Body of pancreas (tissue), 4 donors: ENCODE data around the gene CFAP61. TPM values are rescaled to one million over a fixed set of nuclear protein-coding genes. Genes with fewer than 3 reads are reported as not detected.

Experiments
- ATAC-seq: fragments of 150-250 bp; one replicate; pipeline ENCODE4 v1.9.1; 2016
- DNase-seq, 4 donors: peaks; one replicate each; pipeline ENCODE4 v3.0.0-alpha.2; 2019
- H3K27ac ChIP-seq, 4 donors: fragments of 200-600 bp; sonication (generic); 1 replicate in 3 of 4; 2 replicates in 1 of 4; pipeline versions ENCODE4 v1.5.1 to v1.6.1; 2016 to 2019; ENCODE audit warnings: mild to moderate bottlenecking in 1 of 4, mixed read lengths in 1 of 4, moderate library complexity in 1 of 4
- H3K27me3 ChIP-seq, 2 donors: fragments of 200-600 bp; sonication (generic); one replicate each; pipeline ENCODE4 v1.6.0; 2016; ENCODE audit warnings: mild to moderate bottlenecking in 1 of 2
- H3K36me3 ChIP-seq, 2 donors: fragments of 200-600 bp; sonication (generic); replicated peaks in 1 of 2; 2 replicates each; pipeline ENCODE4 v1.5.1; 2016; ENCODE audit warnings: low read depth in 2 of 2; ENCODE audit not compliant: insufficient read depth in 1 of 2
- H3K4me1 ChIP-seq: fragments of 200-600 bp; sonication (generic); one replicate; pipeline ENCODE4 v1.6.0; 2016
- H3K4me3 ChIP-seq, 2 donors: fragments of 200-600 bp; sonication (generic); 1 replicate in 1 of 2; 2 replicates in 1 of 2; pipeline ENCODE4 v1.5.1; 2016 to 2019
- H3K9me3 ChIP-seq, 3 donors: fragments of 200-600 bp; sonication (generic); 1 replicate in 2 of 3; 2 replicates in 1 of 3; pipeline ENCODE4 v1.5.1; 2016
- POLR2A ChIP-seq, 3 donors: fragments of 450-650 bp; IDR thresholded peaks; one replicate each; pipeline ENCODE4 v1.6.1; 2016; ENCODE audit warnings: antibody characterized with exemption in 3 of 3, mild to moderate bottlenecking in 2 of 3
- WGBS, 2 donors: methylation state at CpG; one replicate each; pipeline ENCODE4 v1.1.5; 2017; 5-methylcytosine and 5-hydroxymethylcytosine counted together
- intact Hi-C: fragments of 100-400 bp; cut with DNase I; formaldehyde crosslinking; loops from one replicate; pipeline ENCODE4 v1.15.1; 2023
- total RNA-seq, 2 donors: library from RNA; depleted of rRNA; stranded (reverse); fragments of >200 nt; gene quantifications; one replicate each; pipeline ENCODE4 v1.1.0, GENCODE V29; 2016
- TF ChIP-seq, protein P1 (sequence below), 7 experiments: fragments of 450-650 bp in 4 of 7; fragments of 200-600 bp in 3 of 7; sonication (generic) in 3 of 7; IDR thresholded peaks; one replicate each; pipeline ENCODE4 v1.5.1; 2016 to 2019; ENCODE audit warnings: antibody characterized with exemption in 7 of 7

The CFAP61 gene
- total RNA-seq, 2 donors from 2014 or later, result 0.52 TPM; not detected in 1

DNA sequence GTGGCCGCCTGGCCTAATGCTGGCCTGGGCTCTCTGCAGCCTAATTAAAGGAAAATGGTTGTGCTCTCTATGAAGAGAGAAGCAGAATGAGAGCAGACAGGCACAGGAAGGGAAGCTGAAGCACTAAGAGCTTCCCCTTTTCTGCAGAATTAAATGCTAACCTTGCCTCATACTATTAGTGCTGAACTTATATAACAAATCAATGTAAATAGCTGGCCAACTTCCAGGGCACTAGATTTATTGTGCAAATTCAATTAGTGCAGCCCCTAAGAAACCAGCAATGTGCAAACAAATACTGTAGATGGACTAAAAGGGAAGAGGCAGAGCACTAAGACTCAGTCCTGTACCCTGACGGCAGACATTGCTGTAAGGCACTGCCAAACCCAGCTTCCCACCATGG is 279.5 kb downstream of the CFAP61 start:
- no peak for TF ChIP-seq POLR2A (IDR thresholded peaks at IDR 0.05)
- TF ChIP-seq, protein P1, sequence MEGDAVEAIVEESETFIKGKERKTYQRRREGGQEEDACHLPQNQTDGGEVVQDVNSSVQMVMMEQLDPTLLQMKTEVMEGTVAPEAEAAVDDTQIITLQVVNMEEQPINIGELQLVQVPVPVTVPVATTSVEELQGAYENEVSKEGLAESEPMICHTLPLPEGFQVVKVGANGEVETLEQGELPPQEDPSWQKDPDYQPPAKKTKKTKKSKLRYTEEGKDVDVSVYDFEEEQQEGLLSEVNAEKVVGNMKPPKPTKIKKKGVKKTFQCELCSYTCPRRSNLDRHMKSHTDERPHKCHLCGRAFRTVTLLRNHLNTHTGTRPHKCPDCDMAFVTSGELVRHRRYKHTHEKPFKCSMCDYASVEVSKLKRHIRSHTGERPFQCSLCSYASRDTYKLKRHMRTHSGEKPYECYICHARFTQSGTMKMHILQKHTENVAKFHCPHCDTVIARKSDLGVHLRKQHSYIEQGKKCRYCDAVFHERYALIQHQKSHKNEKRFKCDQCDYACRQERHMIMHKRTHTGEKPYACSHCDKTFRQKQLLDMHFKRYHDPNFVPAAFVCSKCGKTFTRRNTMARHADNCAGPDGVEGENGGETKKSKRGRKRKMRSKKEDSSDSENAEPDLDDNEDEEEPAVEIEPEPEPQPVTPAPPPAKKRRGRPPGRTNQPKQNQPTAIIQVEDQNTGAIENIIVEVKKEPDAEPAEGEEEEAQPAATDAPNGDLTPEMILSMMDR (IDR thresholded peaks at IDR 0.05), result no peak
- H3K4me1 ChIP-seq, result no peaks in the 10 kb centered on the region
- intact Hi-C loops, result no loop called here
- ATAC-seq (no peak), DNase-seq (no peak)
- WGBS, 2 donors, result 85 to 87% methylated on average over 2 of the region's 2 CpGs
- no peaks in the 10 kb centered on the region for H3K36me3 ChIP-seq
- no peak overlapping the region for H3K27ac ChIP-seq
- no peaks in the 10 kb centered on the region for H3K27me3 ChIP-seq
- no peaks in the 10 kb centered on the region for H3K9me3 ChIP-seq
- H3K4me3 ChIP-seq, result no peak overlapping the region

GRCh38 chr20:20333866-20334265 is 281.5 kb downstream of the CFAP61 start:
- H3K27me3 ChIP-seq, result no peaks in the 10 kb centered on the region
- DNase-seq (peak in 1 of 4 donors; percentile 16), ATAC-seq (no peak)
- TF ChIP-seq, protein P1 (IDR thresholded peaks at IDR 0.05), result no peak
- TF ChIP-seq POLR2A (IDR thresholded peaks at IDR 0.05), result no peak
- no peaks in the 10 kb centered on the region for H3K4me1 ChIP-seq
- no peaks in the 10 kb centered on the region for H3K9me3 ChIP-seq
- no peaks in the 10 kb centered on the region for H3K36me3 ChIP-seq
- WGBS, 2 donors, result 45 to 75% methylated on average over 5 to 6 of the region's 6 CpGs
- no peak overlapping the region for H3K4me3 ChIP-seq
- intact Hi-C loops, result no loop called here
- no peak overlapping the region for H3K27ac ChIP-seq

GRCh38 chr20:20334489-20334888 is 282.2 kb downstream of the CFAP61 start:
- no peak for DNase-seq
- H3K4me3 ChIP-seq, result no peak overlapping the region
- H3K27me3 ChIP-seq, result no peaks in the 10 kb centered on the region
- H3K4me1 ChIP-seq, result no peaks in the 10 kb centered on the region
- no peak for ATAC-seq
- 30 to 35% methylated on average over 5 of the region's 5 CpGs for WGBS, 2 donors
- no peak overlapping the region for H3K27ac ChIP-seq
- H3K9me3 ChIP-seq, result no peaks in the 10 kb centered on the region
- H3K36me3 ChIP-seq, result no peaks in the 10 kb centered on the region
- intact Hi-C loops, result no loop called here
- TF ChIP-seq, protein P1 (IDR thresholded peaks at IDR 0.05), result no peak
- no peak for TF ChIP-seq POLR2A (IDR thresholded peaks at IDR 0.05)

DNA sequence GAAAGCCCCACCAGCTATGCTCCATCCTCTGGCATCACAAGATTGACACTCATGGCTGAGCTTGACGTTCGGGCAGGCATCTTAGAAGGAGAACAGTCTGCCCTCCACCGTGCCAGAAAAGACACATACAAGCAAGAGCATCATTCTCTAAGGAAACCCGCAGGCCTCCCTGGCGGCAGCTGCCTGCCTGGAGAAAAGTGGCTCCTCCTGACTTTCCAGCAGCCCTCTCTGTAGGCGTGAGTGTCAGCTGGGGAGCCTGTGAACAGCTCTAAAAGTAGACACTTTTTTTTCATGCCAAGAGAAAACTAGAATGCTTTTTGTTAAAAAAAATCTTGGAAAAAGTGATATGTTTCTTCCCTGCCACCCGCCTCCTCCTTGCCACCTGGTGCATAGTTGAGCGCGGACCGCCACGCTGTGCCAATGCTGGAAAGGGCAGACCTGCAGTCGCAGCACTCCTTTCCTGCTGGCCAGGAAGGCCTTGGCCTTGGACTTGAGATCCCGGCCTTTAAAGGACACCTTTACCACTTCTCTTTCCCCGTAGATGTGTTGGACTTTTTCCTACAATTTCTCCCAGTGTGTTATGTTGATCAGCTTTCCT is 285.9 kb downstream of the CFAP61 start:
- 78 to 86% methylated on average over 14 of the region's 14 CpGs for WGBS, 2 donors
- Histone ChIP-seq H3K36me3 (no peaks in the 10 kb centered on the region), H3K27me3 (no peaks in the 10 kb centered on the region), H3K27ac (no peak overlapping the region), H3K4me1 (no peaks in the 10 kb centered on the region), H3K9me3 (no peaks in the 10 kb centered on the region), H3K4me3 (no peak overlapping the region)
- ATAC-seq (no peak), DNase-seq (no peak)
- intact Hi-C loops, result no loop called here
- TF ChIP-seq POLR2A (IDR thresholded peaks at IDR 0.05), result no peak
- TF ChIP-seq, protein P1 (IDR thresholded peaks at IDR 0.05), result no peak

GRCh38 chr20:20340443-20340842 is 288.1 kb downstream of the CFAP61 start:
- intact Hi-C loops, result no loop called here
- no peaks in the 10 kb centered on the region for H3K27me3 ChIP-seq
- H3K36me3 ChIP-seq, result no peaks in the 10 kb centered on the region
- H3K4me1 ChIP-seq, result no peaks in the 10 kb centered on the region
- 81 to 82% methylated on average over 16 of the region's 16 CpGs for WGBS, 2 donors
- H3K27ac ChIP-seq, result no peak overlapping the region
- no peak for ATAC-seq
- no peak overlapping the region for H3K4me3 ChIP-seq
- no peaks in the 10 kb centered on the region for H3K9me3 ChIP-seq
- TF ChIP-seq, protein P1 (IDR thresholded peaks at IDR 0.05), result no peak
- no peak for TF ChIP-seq POLR2A (IDR thresholded peaks at IDR 0.05)
- DNase-seq, result no peak
